ENCODE measurements around the gene TCF4.
A peak's percentile ranks its signal among the peaks of the same experiment; 100 is the strongest.

TCF4 gene

GRCh38 chr18:55339990-55340389 is 248.0 kb downstream of the TCF4 start:
- no peak for DNase-seq

- peak; percentile 24 for DNase-seq
Observed at GRCh38 chr18:55338978-55339650, 248.9 kb downstream of the TCF4 start.

- no peak for DNase-seq
Observed at GRCh38 chr18:55337908-55338521, 250.0 kb downstream of the TCF4 start.

GRCh38 chr18:55337138-55337537 is 250.9 kb downstream of the TCF4 start:
- DNase-seq = no peak

DNA sequence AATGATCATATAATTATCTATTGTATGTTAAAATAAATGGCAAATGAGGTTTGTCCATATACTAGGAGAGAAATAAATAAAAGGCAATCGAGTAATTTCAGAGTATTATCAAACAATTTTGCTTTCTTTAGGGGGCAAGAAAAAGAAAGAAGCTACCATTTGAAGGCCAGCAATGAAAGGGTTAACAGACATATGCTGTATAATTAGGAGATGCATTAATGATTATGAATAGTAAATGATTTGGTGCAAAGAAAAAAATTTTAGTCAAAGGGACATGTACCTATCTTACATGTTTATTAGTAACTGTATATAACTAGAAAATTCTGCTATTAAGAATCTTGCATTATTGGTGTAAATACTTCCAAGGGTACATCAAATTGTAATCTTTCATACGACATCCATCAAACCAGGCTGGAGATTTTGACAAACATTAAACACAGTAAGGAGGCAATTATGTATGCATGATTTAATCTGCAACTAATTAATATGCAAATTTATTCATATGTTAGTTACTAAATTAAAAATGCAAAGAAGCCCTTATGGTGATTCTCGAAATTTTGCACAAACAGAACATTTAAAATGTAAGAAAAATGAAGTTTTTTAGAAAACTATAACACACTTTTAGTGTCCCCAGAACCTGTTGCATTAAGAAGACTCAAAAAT is 251.4 kb downstream of the TCF4 start:
- no peak for DNase-seq

GRCh38 chr18:55334875-55335274 is 253.1 kb downstream of the TCF4 start:
- no peak for DNase-seq

DNA sequence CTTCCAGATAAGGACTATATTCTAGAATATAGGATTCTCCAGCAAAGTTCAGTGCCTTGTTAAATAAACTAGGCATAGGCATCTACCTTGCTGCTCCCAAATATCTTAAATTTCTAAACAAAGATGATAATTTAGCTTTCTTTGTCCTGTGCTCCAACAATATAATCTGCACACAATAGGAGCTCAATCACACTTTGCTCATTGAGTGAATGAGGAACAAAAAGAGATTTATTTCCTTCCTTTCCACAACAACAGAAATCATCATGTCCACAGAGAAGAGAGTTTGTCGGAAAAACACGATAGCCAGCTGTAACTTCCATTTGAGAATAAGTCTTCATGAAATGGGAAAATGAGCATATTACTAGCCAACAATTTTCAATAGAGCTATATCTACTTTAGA is 256.7 kb downstream of the TCF4 start:
- DNase-seq = no peak

DNA sequence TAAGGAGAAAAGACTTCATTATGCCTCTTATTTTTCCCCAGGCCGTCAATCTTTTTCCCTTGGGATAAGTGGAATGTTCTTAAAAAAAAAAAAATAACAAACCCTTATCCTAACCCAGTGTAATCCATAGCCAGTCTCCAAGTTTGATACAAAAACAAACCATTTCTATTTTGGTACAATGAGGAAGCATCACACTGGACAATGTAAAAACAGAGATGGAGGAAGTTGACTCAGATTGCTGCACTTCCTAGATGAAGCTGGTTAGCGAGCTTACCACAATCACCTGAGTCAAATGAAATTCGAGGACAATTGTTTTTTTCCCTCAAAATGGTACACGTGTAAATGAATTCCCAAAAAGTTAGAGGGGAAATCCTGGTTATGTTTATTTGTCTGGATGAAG is 259.7 kb downstream of the TCF4 start:
- DNase-seq = peak; percentile 14

DNA sequence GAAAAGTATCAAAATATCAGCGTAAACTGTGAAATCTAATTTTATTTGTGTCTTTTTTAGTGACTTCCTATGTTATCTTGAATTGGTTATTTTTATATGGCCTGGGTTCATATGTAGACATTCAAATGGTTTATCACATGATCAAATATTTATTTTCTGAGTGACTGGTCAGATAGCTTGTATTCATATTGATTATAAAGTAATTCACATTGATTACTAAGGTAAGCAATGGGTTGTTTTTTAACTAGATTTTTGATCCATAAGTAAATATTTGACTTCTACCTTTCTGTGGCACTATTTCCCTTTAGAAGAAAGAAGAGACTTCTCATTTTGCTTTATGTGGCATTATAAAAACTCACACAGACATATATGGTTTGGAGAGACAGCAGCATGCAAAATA is 260.5 kb downstream of the TCF4 start:
- DNase-seq = no peak

DNA sequence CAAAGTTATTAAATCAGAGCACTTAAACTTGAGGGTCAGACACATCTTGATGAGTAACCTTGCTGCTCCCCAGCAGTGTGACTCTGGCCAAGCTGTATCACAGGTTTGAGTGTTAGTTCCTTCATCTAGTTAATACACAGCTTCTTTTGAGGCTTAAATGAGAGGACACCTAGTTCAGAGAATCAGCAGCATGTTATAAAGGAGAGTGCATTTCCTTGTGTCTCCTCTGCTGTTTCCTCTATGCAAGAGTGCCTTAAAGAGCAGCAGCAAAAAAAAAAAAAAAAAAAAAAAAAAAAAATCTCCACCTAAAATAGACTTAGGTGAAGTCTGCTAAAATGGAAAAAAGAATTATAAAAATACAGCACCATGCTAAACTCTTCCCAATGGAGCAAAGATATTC is 261.9 kb downstream of the TCF4 start:
- no peak for DNase-seq

GRCh38 chr18:55324166-55324565 is 263.8 kb downstream of the TCF4 start:
- no peak for DNase-seq

GRCh38 chr18:55323051-55323994 is 264.7 kb downstream of the TCF4 start:
- peak; percentile 15 for DNase-seq

- DNase-seq = peak; percentile 91
Observed at GRCh38 chr18:55322178-55322735, 265.7 kb downstream of the TCF4 start.

GRCh38 chr18:55321265-55322177 is 266.5 kb downstream of the TCF4 start:
- peak; percentile 91 for DNase-seq

GRCh38 chr18:55320424-55321264 is 267.3 kb downstream of the TCF4 start:
- DNase-seq = peak; percentile 45

GRCh38 chr18:55319459-55320193 is 268.4 kb downstream of the TCF4 start:
- DNase-seq = peak; percentile 71

GRCh38 chr18:55318951-55319441 is 269.0 kb downstream of the TCF4 start:
- peak; percentile 37 for DNase-seq

DNA sequence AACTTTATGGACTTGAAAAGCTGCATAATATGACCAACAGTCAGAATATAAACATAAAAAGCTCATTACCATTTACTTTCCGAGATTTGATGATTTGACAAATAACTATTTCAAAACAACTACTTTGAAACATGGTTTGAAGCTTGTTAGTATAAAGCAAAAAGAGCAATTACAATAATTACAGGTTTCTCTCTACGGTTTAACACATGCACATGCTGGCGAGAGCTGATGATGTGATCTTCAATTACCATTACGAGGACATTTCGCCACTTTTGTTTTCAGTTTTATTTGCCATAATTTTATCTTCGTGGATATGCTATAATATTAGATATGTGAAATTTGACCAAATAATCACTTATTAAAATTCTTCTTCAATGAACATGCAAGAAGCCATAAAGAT is 270.1 kb downstream of the TCF4 start:
- no peak for DNase-seq

GRCh38 chr18:55317324-55317723 is 270.7 kb downstream of the TCF4 start:
- DNase-seq = no peak
